Superior temporal gyrus (tissue), 1 donor: ENCODE data around the gene LRRC39.

ENCODE experiments used
- DNase-seq: peaks from one replicate; pipeline ENCODE4 v3.0.0-alpha.2; 2016; ENCODE audit errors: extremely low spot score

LRRC39 gene

DNA sequence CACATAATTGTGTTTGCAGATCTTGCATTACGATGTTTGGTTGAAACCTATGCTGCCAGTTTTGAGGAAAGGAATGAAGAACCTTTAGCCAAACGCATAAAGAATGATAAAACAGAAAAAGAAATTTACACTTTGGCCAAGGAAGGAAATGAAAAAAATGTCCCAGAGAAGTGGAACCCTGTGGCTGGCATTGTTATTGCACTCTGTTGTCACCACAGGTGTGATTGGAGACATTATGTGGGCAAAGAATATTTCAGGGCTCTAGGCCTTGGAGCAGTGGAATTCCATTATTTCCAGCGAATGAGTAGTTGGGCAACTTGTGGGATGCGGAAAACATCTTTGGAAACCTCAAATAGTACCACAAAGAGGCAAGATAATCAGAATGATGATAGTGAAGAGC, 30.2 kb downstream of the LRRC39 start:
- no peak for DNase-seq

DNA sequence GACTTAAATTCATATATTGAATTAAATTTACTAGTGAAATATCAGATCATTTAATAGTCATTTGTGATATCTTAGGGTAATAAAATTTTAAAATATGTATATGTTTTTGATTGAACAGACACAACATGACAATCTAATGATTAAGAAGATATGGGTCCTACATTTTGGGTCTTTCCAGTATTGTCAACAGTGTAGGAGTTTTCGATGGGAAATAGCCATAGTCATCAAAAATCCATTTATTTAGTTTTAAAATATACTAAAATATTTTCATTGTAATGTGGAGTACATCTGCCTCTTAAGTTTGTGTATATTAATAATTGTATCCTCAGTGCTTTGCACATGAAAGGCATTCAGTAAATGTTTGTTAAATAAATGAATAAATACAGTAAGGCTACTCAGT, 31.1 kb downstream of the LRRC39 start:
- DNase-seq: no peak

DNA sequence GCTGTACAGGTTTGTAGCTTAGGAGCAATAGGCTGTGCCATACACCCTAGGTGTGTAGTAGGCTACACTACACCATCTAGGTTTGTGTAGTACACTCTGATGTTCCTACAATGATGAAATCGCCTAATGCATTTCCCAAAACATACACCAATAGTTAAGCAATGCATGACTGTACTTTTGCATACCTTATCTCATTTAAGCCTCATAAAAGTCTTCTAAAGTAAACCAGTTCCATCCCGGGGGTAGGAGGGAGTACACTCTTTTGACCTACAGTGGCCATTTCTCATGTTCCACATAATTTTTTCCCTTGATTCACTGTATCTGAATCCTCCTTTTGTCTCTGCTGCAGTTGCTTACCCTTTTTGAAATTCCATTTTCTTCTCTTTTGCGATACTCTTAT, 32.9 kb downstream of the LRRC39 start:
- no peak for DNase-seq

DNA sequence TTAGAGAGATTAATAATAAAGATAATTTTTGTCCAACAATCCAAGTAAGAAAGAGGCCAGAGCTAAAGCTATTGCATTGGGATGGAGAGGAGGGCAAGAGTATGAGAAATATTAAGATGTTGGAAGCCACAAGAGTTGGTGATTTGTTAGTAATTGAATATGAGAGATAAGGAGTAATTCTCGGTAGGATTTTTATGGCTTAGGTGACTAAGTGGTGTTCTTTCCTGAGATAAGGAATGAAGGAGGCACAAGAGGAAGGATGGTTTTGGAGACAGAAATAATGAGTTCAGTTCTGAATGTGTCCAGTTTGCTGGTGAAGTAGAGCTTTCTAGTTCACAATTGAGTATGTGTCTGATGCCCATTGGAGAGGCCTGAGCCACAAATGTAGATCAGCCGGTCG, 35.7 kb downstream of the LRRC39 start:
- DNase-seq: no peak

DNA sequence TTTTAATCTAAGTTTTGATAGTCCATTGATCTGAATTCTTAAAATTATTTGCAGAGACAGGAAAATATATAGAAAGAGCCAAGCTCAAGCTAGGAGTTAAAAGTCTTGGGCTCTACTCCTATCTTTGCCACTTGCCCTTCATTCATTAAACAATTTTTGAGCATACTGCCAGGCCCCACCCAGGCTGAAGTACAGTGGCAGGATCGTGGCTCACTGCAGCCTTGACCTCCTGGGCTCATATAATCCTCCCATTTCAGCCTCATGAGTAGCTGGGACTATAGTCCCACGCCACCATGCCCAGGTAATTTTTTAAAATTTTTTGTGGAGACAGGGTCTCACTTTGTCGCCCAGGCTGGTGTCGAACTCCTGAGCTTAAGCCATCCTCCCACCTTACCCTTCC, 36.9 kb downstream of the LRRC39 start:
- DNase-seq: no peak

DNA sequence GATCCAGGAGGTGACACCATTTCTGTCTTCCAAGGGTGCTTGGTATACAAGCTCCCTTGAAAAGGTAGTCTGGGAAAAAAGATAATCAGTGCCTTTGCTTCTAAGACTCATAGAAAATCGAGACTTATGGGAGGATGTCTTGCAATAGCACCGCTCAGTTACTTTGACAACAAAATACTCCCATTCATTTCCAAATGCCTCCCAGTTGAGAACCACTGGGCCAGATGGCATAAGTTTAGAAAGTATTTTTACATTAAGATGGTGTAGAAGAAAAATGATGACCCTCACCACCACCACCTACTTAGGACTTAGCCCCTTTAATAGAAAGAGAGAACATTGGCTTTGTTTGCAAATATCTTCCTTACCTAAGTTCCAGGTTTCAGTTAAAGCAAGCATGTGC, 40.5 kb downstream of the LRRC39 start:
- DNase-seq: no peak

DNA sequence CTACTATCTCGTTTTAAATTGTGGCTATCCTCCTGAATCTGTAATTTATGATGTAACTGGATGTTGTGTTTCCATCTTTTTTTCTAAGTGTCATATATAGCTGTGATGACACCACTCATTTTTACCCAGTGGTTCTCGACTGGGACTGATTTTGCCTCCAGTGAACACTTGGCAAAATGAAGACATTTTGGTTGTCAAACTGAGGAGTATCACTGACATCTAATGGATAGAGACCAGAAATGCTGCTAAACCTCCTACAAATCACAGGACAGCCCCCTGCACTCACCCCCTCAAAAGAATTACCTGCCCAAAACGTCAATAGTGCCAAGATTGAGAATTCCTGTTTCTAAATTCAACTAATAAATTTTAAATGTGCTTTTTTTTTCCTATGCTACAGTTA, 43.2 kb downstream of the LRRC39 start:
- no peak for DNase-seq

DNA sequence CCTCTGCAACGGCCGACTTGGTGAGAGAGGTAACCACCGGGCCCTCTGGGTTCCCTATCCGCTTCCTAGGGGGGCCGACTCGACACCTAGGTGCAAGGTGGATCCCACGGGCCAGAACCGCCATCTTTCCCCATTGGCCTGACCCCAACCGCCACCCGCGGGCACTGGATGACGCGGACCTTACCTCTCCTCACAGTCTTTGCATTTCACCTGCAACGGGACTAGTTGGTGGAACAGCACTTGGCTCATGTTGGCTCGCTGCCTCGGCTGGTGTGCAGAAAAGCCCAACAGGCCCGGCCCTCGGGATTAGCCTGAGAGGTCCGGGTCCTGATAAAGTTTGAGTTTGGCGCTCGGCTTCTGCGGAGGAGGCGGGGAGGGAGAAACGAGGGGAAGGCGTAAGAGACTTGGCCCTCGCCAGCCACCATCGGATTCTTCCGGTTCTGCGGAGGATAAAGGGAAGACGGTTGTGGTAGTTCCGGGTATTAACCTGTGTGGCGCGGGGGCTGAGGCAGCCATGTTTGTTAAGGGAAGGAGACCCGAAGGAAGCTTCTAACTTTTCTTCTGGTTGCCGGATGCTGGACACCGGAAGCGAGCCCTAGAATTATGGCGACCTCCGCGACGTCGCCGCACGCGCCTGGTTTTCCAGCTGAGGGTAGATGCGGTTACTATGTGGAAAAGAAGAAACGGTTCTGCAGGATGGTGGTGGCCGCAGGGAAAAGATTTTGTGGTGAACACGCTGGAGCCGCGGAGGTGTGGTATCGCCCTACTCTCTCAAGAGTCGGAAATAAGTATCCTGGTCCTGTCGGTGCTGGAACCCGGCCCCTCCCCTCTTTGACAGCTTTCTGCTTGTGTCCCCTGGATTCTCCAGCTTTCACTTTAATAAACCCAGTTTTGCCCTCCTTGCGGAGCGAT, 45.2 kb downstream of the LRRC39 start, which contains the start of the genes SASS6 and TRMT13:
TSS of gene SASS6 (minus strand) at position 365 of the 912 bp plus-strand sequence. CDS start at position 249, 116 bp downstream.
TSS of gene TRMT13 (plus strand) at position 598 of the 912 bp plus-strand sequence. CDS start at position 604, 6 bp downstream.
- peak; percentile 99 for DNase-seq

DNA sequence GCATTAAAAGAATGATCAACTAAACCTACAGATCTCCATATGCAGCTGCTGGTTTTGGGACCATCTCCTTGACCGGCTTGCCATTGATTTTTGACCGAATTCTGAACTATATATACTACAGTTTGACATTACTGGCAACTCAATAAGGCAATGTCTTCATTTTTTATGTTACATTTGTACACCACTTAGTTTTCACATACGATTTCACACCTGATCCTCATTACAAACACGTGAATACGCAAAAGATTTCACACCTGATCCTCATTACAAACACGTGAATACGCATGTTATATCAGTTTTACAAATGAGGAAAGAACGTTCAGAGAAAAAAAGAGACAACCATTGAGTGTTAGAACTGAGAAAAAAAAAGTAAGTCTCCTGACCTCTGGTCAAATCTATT, 46.4 kb downstream of the LRRC39 start:
- no peak for DNase-seq

DNA sequence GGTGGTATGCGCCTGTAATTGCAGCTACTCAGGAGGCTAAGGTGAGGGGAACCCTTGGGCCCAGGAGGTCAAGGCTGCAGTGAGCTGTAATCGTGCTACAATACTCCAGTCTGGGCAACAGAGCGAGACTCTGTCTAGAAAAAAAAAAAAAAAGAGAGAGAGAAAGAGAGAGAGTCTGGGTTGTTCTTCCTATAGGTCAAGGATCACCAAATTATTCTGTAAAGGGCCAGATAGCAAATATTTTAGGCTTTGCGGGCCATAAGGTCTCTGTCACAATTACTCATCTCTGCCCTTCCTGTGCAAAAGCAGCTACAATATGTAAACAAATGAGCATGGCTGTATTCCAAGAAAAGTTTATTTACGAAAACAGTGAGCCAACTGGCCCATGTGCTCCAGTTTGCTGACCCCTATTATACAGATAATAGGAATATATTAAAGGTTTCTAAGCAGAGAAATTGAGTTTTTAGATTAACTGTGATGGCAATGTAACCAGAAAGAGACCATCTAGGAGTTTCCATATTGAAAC, 47.4 kb downstream of the LRRC39 start:
- DNase-seq: no peak

DNA sequence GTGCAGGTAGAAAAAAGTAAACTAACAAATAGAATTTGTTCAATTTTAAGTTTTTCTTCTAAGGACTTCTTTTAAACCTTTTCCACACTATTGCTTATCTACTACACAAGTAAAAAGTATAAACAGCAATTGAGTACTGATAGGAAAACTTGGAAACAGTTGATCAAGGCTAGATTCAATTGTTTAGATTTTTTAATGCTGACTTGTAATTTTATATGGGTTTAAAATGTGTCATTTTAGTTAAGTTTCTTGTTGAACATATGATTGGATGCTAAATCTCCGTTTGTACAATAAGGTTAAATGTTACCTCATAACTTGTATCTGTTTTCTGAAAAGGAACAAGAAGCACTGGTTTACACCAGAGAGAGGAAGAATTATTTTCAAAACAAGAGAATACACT, 50.8 kb downstream of the LRRC39 start:
- DNase-seq: no peak

DNA sequence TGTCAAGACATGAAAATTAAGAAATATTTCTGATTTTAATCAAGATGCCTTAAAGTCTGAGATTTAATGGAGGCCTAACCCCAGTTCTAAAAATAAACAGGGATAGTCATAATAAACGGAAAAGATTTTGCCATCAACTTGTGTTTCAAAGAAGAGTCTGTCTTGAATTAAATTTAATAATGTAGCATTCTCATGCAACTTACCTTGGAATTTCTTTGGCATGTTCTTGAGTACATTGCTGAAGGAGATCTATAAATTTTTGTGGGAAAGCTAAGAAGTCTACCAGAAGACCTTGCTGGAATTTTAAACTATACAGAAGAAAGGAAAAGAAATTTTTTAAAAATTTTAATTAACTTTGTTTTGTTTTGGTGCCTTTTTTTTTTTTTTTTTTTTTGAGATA, 55.9 kb downstream of the LRRC39 start:
- no peak for DNase-seq

DNA sequence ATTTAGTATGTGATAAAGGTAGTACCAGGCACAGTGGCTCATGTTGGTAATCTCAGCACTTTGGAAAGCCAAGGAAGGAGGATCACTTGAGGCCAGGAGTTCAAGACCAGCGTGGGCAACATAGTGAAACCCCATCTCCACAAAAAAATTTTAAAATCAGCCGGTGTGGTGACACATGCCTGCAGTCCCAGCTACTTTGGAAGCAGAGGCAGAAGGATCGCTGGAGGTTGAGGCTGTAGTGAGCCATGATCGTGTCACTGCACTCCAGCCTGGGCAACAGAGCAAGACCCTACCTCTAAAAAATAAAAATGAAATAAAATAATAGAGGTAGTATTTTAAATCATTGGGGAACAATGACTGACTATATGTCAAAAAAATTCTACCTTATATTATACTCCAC, 62.5 kb downstream of the LRRC39 start:
- no peak for DNase-seq

DNA sequence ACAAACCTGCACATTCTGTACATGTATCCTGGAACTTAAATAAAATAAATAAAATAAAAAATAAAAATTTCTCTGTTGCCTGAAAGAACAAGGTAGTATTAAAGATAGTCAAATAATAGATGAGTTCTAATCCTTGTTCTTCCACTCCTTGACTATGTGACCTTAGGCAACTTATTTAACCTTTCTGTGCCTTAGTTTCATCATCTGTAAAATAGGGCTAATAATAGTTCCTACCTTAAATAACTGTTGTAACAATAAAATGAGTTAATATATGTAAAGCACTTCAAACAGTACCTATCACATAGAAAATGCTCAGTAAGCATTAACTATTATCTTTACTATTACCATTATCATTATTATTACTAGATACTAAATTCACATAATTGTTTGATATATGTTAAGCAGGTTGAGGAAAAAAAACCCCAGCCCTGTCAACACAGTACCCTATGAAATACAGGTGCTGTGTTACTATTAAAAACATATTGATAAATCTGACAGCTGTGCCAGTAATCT, 68.4 kb downstream of the LRRC39 start:
- DNase-seq: no peak

DNA sequence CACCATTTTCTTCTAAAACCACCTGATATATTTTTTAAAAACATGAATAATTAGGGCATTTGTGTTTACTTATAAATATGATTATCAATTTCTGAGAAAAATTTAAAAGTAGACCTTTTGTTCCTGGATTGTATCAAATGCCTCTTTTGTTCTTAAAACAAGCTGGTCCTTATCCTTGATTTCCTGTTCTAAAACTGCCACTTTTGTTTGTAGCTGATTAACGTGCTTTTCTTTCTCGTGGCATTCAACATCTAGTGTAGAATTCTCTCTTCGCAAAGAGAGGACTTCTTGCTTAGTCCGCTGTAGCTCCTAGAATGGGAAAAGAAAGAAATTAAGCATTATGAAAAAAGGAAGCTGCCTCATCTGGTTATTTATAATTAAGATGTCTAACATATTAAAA, 70.4 kb downstream of the LRRC39 start:
- DNase-seq: no peak

DNA sequence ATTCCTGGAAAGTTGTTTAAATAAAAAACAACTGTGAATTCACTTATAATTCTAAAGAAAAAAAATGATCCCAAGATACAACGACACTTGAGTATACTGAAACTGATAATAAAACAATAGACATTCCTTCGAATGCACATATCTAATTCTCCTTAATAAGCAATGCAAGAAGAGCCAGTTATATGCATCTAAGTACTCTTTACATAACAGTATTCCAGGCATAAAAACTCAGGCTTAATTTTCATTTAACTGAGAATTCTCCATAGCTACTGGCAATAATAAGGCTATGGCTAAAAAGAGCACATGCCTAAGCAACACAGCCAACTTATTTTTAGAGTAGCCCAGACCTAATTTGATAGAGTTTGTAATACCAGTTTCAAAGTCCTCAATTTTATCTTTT, 76.5 kb downstream of the LRRC39 start:
- no peak for DNase-seq

DNA sequence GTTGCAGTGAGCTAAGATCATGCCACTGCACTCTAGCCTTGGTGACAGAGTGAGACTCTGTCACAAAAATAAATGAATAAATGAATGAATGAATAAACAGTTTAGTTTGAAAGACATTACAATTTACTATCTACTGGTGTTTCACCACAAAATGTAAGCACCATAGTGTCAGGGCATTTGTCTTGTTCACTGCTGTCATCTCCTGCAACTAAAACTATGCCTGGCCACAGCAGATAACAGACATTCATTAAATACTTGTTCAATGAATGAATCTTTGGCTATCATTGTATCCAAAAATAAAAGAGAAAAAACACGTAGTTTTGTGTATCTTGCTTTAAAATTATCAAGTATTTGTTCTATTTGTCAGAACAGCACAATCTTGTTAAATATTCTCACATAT, 77.9 kb downstream of the LRRC39 start:
- no peak for DNase-seq
